A549 treated with CORT108297 at 1 μM for 4 hours (cell line): ENCODE results near the gene IL36G. TPM values are rescaled to one million over a fixed set of nuclear protein-coding genes. Genes with fewer than 3 reads are reported as not detected.

Experiments
- total RNA-seq: library from RNA; stranded (reverse); fragments of 200-300 nt; extraction: Qiagen RNA extraction; gene quantifications from 5 replicates; pipeline ENCODE4 v1.2.3, GENCODE V29; 2022

Gene IL36G
- total RNA-seq: not detected in 5 replicates

GRCh38 chr2:112977559-112978056 is at the start of gene IL36G:
IL36G (plus strand) TSS chr2:112978006; CDS start chr2:112978639, 633 bp downstream.

GRCh38 chr2:113005030-113005509 is 27.3 kb downstream of the IL36G start, which contains the start of gene IL36A:
IL36A (plus strand) TSS chr2:113005459; CDS start chr2:113005872, 413 bp downstream.

Other genes starting within 250 kb of the IL36G start
- 12.6 to 18.8 TPM (median 13.7 TPM) in 5 replicates for gene CKAP2L, start 213.4 kb upstream of the IL36G start, total RNA-seq
- gene IL1A, start 193.5 kb upstream of the IL36G start, total RNA-seq: 0.06 to 0.22 TPM (median 0.16 TPM) in 5 replicates
- 0.21 to 0.57 TPM (median 0.24 TPM) in 5 replicates for gene IL1B, start 141.2 kb upstream of the IL36G start, total RNA-seq
- gene IL37, start 66.8 kb upstream of the IL36G start, total RNA-seq: not detected in 5 replicates
- not detected in 5 replicates for gene IL36A, start 27.5 kb downstream of the IL36G start, total RNA-seq
- 0.09 to 0.19 TPM in 2 of 5 replicates, not detected in the others for gene IL36B, start 74.9 kb downstream of the IL36G start, total RNA-seq
- gene IL36RN, start 81.2 kb downstream of the IL36G start, total RNA-seq: 0.05 to 0.25 TPM (median 0.14 TPM) in 4 of 5 replicates, not detected in the other
- gene IL1F10, start 90.0 kb downstream of the IL36G start, total RNA-seq: not detected in 5 replicates
- 0.30 to 0.46 TPM (median 0.46 TPM) in 5 replicates for gene IL1RN, start 149.6 kb downstream of the IL36G start, total RNA-seq
- gene PSD4, start 196.0 kb downstream of the IL36G start, total RNA-seq: 8.3 to 12.9 TPM (median 10.1 TPM) in 5 replicates